ENCODE measurements around the gene NDST1. TPM values are rescaled to one million over a fixed set of nuclear protein-coding genes. Genes with fewer than 3 reads are reported as not detected.
A peak's percentile ranks its signal among the peaks of the same experiment; 100 is the strongest.

The NDST1 gene
- total and polyA plus RNA-seq, 7 experiments from 2014 or later: 0.69 to 17.5 (median 1.2) TPM

DNA sequence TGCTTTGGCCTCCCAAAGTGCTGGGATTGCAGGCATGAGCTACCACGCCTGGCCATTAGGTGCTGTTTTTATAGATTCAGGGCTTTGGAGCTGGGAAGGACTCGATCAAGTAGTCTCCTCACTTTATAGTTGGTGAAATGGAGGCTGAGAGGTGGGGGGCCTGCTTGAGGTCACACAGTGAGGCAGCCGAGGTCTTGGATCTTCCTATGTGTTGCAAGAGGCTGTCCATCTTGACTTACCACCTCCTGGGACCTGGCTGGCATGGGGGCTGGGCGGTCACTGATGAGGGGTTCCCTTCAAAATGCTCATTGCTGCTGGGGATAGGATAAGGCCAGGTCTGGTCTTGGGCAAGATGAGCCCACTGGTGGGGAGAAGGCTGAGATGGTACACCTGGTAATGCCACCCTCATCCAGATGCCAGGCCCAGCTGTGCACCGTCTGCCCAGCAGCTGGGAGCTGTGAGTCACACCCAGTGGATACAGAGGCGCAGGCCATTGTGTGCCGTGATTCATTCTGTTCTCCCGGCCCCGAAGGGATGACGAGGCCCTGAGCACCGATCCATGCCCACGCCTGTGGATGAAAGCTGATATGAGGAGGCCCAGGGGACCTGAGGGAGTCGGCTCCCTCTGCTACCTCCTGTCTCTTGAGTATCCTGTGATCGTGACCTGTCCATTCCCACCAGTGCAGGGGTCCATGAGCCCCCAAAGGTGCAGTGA, 10.5 kb upstream of the NDST1 start:
- DNase-seq (no peak), ATAC-seq (no peak)
- no peaks in the 10 kb centered on the region for H3K4me1 ChIP-seq (ENCODE audit: control insufficient read depth in 2 of 2, insufficient read depth in 2 of 2, low read length in 2 of 2)
- Mint-ChIP-seq H3K27ac (no peak overlapping the region), H3K9me3 (peaks cover 0 to 2% (median 0%) of the 10 kb centered on the region in 11 donors), H3K27me3 (no peaks in the 10 kb centered on the region), H3K4me1 (no peaks in the 10 kb centered on the region), H3K4me3 (no peak overlapping the region), H3K36me3 (no peaks in the 10 kb centered on the region)
- H3K27ac ChIP-seq (ENCODE audit: low read depth, low read length): no peak overlapping the region
- CTCF ChIA-PET: interaction anchor here (0.6 kb wide), 1 partner anchor 155 kb away, joined by 3 read pairs; no protein-coding TSS in a partner anchor
- H3K36me3 ChIP-seq (ENCODE audit: control insufficient read depth in 2 of 3, insufficient read depth in 3 of 3, low read length in 3 of 3): no peaks in the 10 kb centered on the region
- H3K4me3 ChIP-seq (ENCODE audit: low read length): no peak overlapping the region
- intact Hi-C loops (cut with micrococcal nuclease): no loop called here
- H3K9me3 ChIP-seq (ENCODE audit: control insufficient read depth in 2 of 3, low read length in 3 of 3): no peaks in the 10 kb centered on the region
- H3K27me3 ChIP-seq (ENCODE audit: control insufficient read depth in 2 of 2, insufficient read depth in 2 of 2, low read length in 2 of 2): no peaks in the 10 kb centered on the region
- POLR2A ChIA-PET: no interaction called here

DNA sequence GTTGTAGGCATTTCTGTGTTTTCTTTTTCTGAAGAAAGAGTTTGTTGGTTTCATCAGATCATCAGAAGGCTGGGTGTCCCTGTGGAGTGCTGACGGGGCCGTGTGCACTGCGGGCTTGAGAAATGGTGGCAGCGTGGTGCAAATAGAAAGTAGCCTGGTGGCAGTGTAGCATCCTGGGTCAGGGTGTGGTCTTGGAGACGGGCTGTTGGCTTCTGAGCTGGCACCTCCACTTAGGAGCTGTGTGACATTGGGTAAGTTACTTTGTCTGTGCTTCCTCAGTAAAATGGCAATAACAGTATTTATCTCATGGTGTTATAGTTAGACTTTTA, 10.0 kb upstream of the NDST1 start:
- Histone ChIP-seq H3K27ac (ENCODE audit: low read depth, low read length) (no peak overlapping the region), H3K36me3 (ENCODE audit: control insufficient read depth in 2 of 3, insufficient read depth in 3 of 3, low read length in 3 of 3) (no peaks in the 10 kb centered on the region), H3K9me3 (ENCODE audit: control insufficient read depth in 2 of 3, low read length in 3 of 3) (no peaks in the 10 kb centered on the region), H3K4me3 (ENCODE audit: low read length) (no peak overlapping the region), H3K27me3 (ENCODE audit: control insufficient read depth in 2 of 2, insufficient read depth in 2 of 2, low read length in 2 of 2) (no peaks in the 10 kb centered on the region), H3K4me1 (ENCODE audit: control insufficient read depth in 2 of 2, insufficient read depth in 2 of 2, low read length in 2 of 2) (no peaks in the 10 kb centered on the region)
- no peak overlapping the region for H3K27ac Mint-ChIP-seq
- no peak overlapping the region for H3K4me3 Mint-ChIP-seq
- no peak for ATAC-seq
- no peaks in the 10 kb centered on the region for H3K27me3 Mint-ChIP-seq
- no peaks in the 10 kb centered on the region for H3K4me1 Mint-ChIP-seq
- H3K9me3 Mint-ChIP-seq: peaks cover 0 to 2% (median 0%) of the 10 kb centered on the region in 11 donors
- DNase-seq: no peak
- intact Hi-C loops (cut with micrococcal nuclease): no loop called here
- no peaks in the 10 kb centered on the region for H3K36me3 Mint-ChIP-seq
- ChIA-PET CTCF (no interaction called here), POLR2A (interaction anchor here (0.9 kb wide), 1 partner anchor 11 kb away, joined by 3 read pairs; no protein-coding TSS in a partner anchor)

DNA sequence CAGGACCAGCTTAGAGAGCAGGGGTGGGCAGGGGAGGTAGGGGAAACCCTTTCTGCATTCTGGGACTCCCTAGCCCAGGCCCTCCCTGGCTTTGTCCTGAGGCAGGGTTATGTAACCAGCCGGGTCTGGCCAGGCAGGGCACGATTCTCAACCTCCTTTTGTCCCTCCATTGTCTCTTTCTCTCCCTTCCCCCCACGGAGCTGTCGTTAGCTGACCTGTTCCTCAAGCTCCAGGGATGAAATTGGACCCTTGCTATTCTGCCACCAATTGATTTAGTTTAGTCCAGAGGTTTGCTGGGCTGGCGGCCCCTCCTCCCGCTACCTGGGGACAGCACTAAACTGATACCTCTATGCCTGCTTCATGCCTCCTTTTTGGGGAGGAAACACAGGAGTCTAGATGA, 9.4 kb upstream of the NDST1 start:
- H3K36me3 ChIP-seq (ENCODE audit: control insufficient read depth in 2 of 3, insufficient read depth in 3 of 3, low read length in 3 of 3): no peaks in the 10 kb centered on the region
- DNase-seq: no peak
- no peak overlapping the region for H3K4me3 Mint-ChIP-seq
- intact Hi-C loops (cut with micrococcal nuclease): no loop called here
- no peak overlapping the region for H3K27ac Mint-ChIP-seq
- no peak overlapping the region for H3K4me3 ChIP-seq (ENCODE audit: low read length)
- H3K4me1 Mint-ChIP-seq: no peaks in the 10 kb centered on the region
- H3K27ac ChIP-seq (ENCODE audit: low read depth, low read length): no peak overlapping the region
- no peaks in the 10 kb centered on the region for H3K4me1 ChIP-seq (ENCODE audit: control insufficient read depth in 2 of 2, insufficient read depth in 2 of 2, low read length in 2 of 2)
- H3K27me3 Mint-ChIP-seq: no peaks in the 10 kb centered on the region
- no peak for ATAC-seq
- ChIA-PET POLR2A (interaction anchor here (0.9 kb wide), 1 partner anchor 11 kb away, joined by 3 read pairs; no protein-coding TSS in a partner anchor), CTCF (no interaction called here)
- H3K9me3 ChIP-seq (ENCODE audit: control insufficient read depth in 2 of 3, low read length in 3 of 3): no peaks in the 10 kb centered on the region
- H3K27me3 ChIP-seq (ENCODE audit: control insufficient read depth in 2 of 2, insufficient read depth in 2 of 2, low read length in 2 of 2): no peaks in the 10 kb centered on the region
- H3K9me3 Mint-ChIP-seq: peaks cover 0 to 2% (median 0%) of the 10 kb centered on the region in 11 donors
- H3K36me3 Mint-ChIP-seq: no peaks in the 10 kb centered on the region

DNA sequence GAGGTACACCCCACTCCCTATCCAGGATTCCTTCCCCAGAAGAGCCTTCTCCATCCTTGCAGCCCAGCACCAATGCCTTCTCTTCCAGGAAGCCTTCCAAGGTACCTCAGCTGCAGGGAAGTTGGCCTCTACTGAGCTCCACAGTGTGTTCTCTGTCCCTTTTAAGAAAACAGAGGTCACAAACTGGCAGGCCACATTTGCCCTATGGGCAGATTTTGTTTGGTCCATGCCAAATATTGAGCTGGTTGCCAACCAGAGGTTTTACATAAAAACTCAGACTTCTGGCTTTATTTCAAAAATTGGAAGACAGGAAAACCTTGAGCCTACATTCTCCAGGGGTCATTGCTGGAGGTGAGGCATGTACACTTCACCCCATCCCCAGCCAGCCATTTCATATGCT, 9.0 kb upstream of the NDST1 start:
- POLR2A ChIA-PET: no interaction called here
- Mint-ChIP-seq H3K36me3 (no peaks in the 10 kb centered on the region), H3K9me3 (peaks cover 0 to 2% (median 0%) of the 10 kb centered on the region in 11 donors), H3K4me1 (no peaks in the 10 kb centered on the region), H3K27me3 (no peaks in the 10 kb centered on the region), H3K4me3 (no peak overlapping the region), H3K27ac (no peak overlapping the region)
- H3K27ac ChIP-seq (ENCODE audit: low read depth, low read length): no peak overlapping the region
- H3K4me3 ChIP-seq (ENCODE audit: low read length): no peak overlapping the region
- H3K27me3 ChIP-seq (ENCODE audit: control insufficient read depth in 2 of 2, insufficient read depth in 2 of 2, low read length in 2 of 2): no peaks in the 10 kb centered on the region
- no peak for DNase-seq
- ATAC-seq: no peak
- no peaks in the 10 kb centered on the region for H3K4me1 ChIP-seq (ENCODE audit: control insufficient read depth in 2 of 2, insufficient read depth in 2 of 2, low read length in 2 of 2)
- no peaks in the 10 kb centered on the region for H3K9me3 ChIP-seq (ENCODE audit: control insufficient read depth in 2 of 3, low read length in 3 of 3)
- intact Hi-C loops (cut with micrococcal nuclease): no loop called here
- CTCF ChIA-PET: no interaction called here
- H3K36me3 ChIP-seq (ENCODE audit: control insufficient read depth in 2 of 3, insufficient read depth in 3 of 3, low read length in 3 of 3): no peaks in the 10 kb centered on the region

DNA sequence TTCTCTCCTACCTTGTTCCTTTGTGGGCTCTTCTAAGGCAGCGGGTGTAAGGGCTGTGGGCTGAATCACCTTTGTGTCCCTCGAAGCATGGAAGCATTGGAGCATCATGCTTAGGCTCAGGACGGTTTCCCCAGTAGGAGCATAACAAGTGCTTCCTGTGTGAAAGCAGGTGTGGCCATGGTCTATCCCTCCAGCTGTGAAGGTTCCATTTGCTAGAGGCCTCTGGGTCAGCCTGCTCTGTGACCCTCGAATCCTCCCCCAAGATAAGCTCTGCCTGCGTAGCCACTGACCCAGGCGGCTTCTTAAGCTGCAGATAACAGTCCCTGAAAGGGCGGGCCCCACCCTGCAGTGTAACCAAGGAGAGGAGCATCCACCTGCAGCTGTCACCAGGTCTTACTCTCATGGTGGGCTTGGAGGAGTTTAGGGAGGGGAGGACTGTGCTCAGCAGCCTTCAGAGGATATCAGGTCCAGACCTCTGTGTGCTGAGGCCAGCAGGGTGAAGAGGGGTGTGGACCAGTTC, 8.4 kb upstream of the NDST1 start:
- H3K27me3 ChIP-seq (ENCODE audit: control insufficient read depth in 2 of 2, insufficient read depth in 2 of 2, low read length in 2 of 2): no peaks in the 10 kb centered on the region
- H3K4me1 ChIP-seq (ENCODE audit: control insufficient read depth in 2 of 2, insufficient read depth in 2 of 2, low read length in 2 of 2): no peaks in the 10 kb centered on the region
- Mint-ChIP-seq H3K27me3 (no peaks in the 10 kb centered on the region), H3K4me1 (no peaks in the 10 kb centered on the region), H3K4me3 (no peak overlapping the region), H3K9me3 (peaks cover 0 to 2% (median 0%) of the 10 kb centered on the region in 11 donors), H3K27ac (no peak overlapping the region), H3K36me3 (no peaks in the 10 kb centered on the region)
- no peak overlapping the region for H3K4me3 ChIP-seq (ENCODE audit: low read length)
- DNase-seq (no peak), ATAC-seq (peak; percentile 16)
- H3K36me3 ChIP-seq (ENCODE audit: control insufficient read depth in 2 of 3, insufficient read depth in 3 of 3, low read length in 3 of 3): no peaks in the 10 kb centered on the region
- ChIA-PET POLR2A (interaction anchor here (0.6 kb wide), 1 partner anchor 27 kb away, joined by 4 read pairs; no protein-coding TSS in a partner anchor), CTCF (interaction anchor here (0.7 kb wide), 1 partner anchor 14 kb away, joined by 3 read pairs; no protein-coding TSS in a partner anchor)
- intact Hi-C loops (cut with micrococcal nuclease): no loop called here
- H3K9me3 ChIP-seq (ENCODE audit: control insufficient read depth in 2 of 3, low read length in 3 of 3): no peaks in the 10 kb centered on the region
- no peak overlapping the region for H3K27ac ChIP-seq (ENCODE audit: low read depth, low read length)

DNA sequence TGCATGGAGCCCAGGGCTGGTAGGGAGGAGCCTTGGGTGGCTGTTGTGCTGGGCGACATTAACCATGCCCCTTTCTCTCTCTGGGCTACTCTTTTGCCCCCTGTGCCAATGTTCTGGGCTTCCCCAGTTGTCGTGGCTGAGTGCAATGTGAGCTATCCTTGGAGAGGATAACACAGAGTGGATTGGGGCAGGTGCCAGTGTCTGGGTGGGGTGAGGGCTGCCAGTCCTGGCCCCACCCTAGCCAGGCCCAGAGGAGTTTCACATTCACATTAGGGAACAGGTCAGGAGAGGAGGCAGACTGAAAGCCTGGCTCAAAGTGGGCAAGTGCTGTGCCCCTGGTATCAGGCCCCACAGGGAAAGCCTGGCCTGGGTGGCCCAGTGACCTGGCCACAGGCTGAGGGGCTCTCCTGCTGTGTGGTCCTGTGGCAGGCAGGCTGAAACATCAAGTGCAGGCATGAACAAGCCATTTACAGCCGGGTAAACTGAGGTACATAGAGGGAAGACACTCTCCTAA, 7.5 kb upstream of the NDST1 start:
- CTCF ChIA-PET: no interaction called here
- no peaks in the 10 kb centered on the region for H3K27me3 Mint-ChIP-seq
- no peaks in the 10 kb centered on the region for H3K36me3 Mint-ChIP-seq
- H3K4me3 ChIP-seq (ENCODE audit: low read length): no peak overlapping the region
- intact Hi-C loops (cut with micrococcal nuclease): no loop called here
- no peak overlapping the region for H3K27ac ChIP-seq (ENCODE audit: low read depth, low read length)
- peaks cover 0 to 2% (median 0%) of the 10 kb centered on the region in 11 donors for H3K9me3 Mint-ChIP-seq
- no peaks in the 10 kb centered on the region for H3K27me3 ChIP-seq (ENCODE audit: control insufficient read depth in 2 of 2, insufficient read depth in 2 of 2, low read length in 2 of 2)
- ATAC-seq (no peak), DNase-seq (no peak)
- H3K27ac Mint-ChIP-seq: peak overlapping the region in 1 of 9 donors; percentile 38
- no peak overlapping the region for H3K4me3 Mint-ChIP-seq
- no peaks in the 10 kb centered on the region for H3K4me1 Mint-ChIP-seq
- H3K36me3 ChIP-seq (ENCODE audit: control insufficient read depth in 2 of 3, insufficient read depth in 3 of 3, low read length in 3 of 3): no peaks in the 10 kb centered on the region
- no peaks in the 10 kb centered on the region for H3K9me3 ChIP-seq (ENCODE audit: control insufficient read depth in 2 of 3, low read length in 3 of 3)
- H3K4me1 ChIP-seq (ENCODE audit: control insufficient read depth in 2 of 2, insufficient read depth in 2 of 2, low read length in 2 of 2): no peaks in the 10 kb centered on the region
- POLR2A ChIA-PET: no interaction called here

DNA sequence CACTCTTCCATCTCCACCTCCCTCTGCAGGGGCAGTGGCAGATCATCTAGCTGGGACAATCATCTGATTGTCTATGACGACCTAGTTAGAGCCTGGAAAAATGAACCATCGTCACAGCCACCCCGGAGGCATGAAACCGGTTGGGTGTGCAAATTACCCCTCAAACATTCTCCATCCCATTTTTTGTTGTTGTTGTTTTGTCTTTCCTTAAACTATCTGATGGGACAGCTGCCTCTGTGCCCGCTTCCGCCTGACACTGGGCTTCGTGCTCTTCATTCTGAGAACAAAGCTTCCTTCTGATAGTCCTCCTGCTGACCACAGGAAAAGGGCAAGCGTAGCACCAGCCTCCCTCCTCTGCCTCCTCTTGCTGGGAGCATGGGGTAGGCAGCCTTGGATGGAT, 7.0 kb upstream of the NDST1 start:
- POLR2A ChIA-PET: no interaction called here

More for the DNA sequence above, 7.0 kb upstream of the NDST1 start:
- Mint-ChIP-seq H3K36me3 (no peaks in the 10 kb centered on the region), H3K4me3 (no peak overlapping the region), H3K27ac (no peak overlapping the region), H3K27me3 (no peaks in the 10 kb centered on the region), H3K4me1 (no peaks in the 10 kb centered on the region), H3K9me3 (peaks cover 0 to 2% (median 0%) of the 10 kb centered on the region in 11 donors)
- intact Hi-C loops (cut with micrococcal nuclease): no loop called here
- Histone ChIP-seq H3K4me1 (ENCODE audit: control insufficient read depth in 2 of 2, insufficient read depth in 2 of 2, low read length in 2 of 2) (no peaks in the 10 kb centered on the region), H3K9me3 (ENCODE audit: control insufficient read depth in 2 of 3, low read length in 3 of 3) (no peaks in the 10 kb centered on the region), H3K27me3 (ENCODE audit: control insufficient read depth in 2 of 2, insufficient read depth in 2 of 2, low read length in 2 of 2) (no peaks in the 10 kb centered on the region), H3K27ac (ENCODE audit: low read depth, low read length) (no peak overlapping the region), H3K4me3 (ENCODE audit: low read length) (no peak overlapping the region), H3K36me3 (ENCODE audit: control insufficient read depth in 2 of 3, insufficient read depth in 3 of 3, low read length in 3 of 3) (no peaks in the 10 kb centered on the region)
- ATAC-seq (no peak), DNase-seq (no peak)
- CTCF ChIA-PET: no interaction called here
